Measurements from ENCODE around the gene SEPTIN6.
"Not testable (repeated sequence)": the region's sequence is repeated elsewhere in the genome, so short reads cannot be mapped to it uniquely, and the experiment has no call there.

SEPTIN6 gene

DNA sequence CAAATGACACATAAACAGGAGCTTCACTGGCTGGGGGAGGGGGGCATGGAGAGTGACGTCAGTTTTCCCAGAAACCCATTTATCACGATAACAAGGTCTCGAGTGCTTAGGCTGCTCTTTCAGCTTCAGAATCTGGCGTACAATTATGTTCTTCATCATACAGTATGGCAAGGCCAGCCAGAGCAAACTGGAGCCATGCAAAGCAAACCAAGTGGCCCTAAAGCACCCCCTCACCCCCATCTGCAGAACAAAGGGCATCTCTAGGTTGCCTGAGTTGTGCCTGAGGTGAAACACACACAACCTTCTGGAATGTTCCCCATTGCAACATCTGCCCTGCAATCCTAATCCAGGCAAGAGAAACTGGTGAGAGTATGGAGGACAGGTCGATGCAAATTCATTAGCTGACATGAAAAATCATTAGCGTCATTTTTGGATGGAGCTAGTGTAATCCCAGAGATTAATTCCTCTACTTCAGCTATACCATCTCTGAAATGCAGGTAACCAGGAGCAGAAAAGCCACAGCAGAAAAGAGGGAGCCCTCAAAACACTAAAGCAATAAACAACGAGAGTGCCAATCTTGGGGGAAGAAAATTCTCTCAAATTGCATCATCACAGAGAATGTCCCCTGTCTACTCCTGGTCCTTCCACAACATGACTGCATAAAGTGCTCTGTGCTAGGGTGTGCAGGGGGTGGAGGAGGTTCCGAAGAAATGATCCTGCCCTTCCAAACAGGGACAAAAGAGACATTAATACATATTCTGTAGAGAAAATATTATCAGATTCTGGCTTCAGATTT lies 1.8 kb downstream of the SEPTIN6 start:
- DNase-seq: peak; percentile 77

DNA sequence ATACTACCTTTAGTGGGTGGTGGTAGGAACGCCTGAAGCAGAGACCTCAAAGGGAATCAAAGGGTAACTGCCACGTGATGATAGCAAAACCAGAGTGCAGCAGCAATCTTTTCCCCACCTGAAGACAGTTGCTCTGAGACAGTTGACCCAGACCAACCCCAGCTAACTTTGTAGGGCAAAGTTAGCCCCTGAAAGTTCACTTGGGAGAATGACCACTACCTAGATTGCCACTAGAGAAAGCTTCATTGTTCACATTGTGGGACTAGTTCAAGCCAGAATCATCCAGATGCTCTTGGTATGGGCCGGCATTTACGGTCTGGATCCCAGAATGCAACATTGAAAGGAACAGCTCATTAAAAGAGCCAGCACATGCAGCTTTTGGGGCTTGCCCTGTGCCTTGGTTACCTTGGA lies 4.1 kb downstream of the SEPTIN6 start:
- DNase-seq: no peak

DNA sequence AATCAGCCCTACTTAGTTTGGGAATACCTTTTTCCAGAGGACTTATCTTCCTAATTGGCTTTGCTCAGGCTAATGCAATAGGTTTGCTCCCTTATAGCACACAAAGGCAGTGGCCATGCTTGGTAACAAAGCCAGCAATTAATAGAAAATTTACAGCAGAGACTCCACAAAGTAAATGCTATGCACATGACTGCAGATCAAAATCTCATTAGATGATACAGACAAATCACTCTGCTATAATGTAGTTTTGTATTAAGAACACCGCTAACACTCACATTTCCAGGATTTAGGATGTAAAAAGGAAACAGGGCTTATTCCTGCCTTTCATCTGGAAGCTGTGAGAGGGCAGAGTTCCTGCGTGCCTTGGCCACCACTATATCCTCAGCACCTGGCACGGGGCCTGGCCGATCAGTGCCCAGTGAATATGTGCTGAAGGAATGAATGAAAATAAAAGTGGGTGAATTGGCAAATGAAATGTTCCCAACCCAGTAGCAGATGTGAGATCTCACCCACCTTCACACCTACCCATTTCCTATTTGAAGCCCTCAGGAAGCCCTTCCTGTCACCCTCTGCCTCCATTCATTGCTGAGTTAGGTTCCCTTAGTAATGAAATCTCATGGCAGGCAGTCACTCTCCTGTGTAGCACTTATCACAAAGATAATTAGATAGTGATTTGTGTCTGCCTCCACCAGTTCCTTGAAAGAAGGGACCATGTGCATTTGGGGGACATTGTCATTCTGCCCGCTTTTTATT lies 5.1 kb downstream of the SEPTIN6 start:
- no peak for DNase-seq

DNA sequence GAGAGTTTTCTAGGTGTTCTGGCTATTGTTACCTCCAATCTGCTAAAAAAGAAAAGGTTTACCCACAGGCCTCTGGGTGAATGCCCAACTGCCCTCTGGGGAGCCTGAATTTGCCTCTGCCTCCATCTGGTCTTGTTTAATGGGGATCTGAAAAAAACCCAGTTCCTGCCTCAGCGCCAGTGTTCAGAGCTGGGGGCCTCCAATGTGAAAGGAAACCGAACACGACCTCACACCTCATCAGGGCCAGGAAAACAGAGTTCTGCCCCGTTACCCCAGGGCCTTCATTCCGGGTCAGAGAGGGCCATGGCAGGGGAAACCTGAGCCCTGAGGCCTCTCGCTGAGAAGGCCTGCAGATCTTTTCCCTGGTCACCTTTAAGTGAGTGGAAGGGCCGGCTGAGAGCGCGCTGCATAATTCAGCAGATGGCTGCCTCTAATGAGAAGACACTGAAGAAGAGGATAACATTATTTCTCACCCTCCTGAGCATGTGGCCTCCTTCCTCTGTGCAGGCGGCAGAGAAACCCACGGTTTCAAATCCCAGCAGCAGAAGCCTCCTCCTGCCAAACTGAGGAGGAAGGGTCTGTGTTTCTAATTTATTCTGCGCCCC lies 6.8 kb downstream of the SEPTIN6 start:
- DNase-seq: peak; percentile 60

DNA sequence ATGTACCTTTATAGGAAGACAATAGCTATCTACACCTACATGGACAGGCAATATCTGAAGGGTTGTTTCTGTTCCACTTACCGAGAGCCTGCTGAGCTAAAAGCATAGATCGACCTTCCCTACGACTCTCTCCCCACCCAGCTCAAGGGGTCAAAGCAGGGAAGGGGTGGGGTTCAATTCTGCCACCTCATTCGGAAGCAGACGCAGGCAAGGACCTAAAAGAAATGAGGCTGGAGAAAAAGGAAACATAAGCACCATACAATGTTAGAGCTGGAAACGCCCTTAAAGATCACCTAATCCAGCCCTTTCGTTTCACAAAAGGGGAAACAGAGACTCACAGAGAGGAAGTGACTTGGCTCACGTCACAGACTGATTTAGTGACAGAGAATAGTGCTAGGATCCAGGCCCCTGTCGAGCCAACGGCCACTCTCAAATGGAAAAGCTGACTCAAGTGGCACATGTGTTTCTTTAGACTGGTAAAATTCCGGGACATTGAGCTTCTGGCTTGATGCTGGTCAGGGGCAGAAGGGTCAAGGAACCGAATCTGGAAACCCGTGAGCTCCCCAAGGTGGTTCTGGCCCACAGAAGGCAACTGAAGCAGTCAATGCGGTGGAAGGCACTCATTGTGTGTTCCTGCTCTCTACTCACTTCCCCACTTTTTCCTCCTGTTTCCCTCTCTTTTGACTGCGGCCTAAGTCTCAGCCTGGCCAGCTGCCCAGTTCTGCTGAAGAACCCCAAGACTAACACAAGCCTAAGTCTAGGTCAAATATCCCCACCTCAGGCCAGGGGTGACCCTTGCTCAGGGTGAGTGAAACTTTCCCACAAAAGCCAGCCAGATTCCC lies 7.5 kb downstream of the SEPTIN6 start:
- no peak for DNase-seq

DNA sequence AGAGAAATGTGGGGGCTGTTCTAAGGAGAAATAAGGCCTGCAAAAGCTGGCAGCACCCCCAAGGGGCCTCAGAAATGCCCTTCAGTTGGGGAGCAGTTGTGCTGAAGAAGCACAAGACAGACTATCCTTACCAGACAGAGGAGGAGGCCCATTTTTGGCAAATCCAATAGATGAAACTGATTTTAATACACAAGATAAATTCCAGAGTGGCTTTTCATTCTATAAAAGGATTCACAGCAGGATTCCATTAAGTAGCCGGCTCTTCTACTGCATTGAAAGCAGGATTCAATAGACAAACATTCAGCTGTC lies 8.1 kb downstream of the SEPTIN6 start:
- DNase-seq: no peak

DNA sequence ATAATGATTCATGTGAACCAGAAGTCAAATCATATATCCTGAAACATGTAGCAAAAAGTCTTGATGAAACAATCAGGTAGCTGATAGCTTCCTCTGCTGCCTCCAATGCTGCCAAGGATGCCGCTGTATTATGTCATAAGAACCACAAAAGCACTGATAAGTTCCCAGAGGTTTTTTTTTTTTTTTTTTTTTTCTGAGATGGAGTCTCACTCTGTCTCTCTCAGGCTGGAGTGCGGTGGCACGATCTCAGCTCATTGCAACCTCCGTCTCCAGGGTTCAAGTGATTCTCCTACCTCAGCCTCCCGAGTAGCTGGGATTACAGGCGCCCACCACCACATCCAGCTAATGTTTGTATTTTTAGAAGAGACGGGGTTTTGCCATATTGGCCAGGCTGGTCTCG lies 8.7 kb downstream of the SEPTIN6 start:
- DNase-seq: not testable (repeated sequence)

DNA sequence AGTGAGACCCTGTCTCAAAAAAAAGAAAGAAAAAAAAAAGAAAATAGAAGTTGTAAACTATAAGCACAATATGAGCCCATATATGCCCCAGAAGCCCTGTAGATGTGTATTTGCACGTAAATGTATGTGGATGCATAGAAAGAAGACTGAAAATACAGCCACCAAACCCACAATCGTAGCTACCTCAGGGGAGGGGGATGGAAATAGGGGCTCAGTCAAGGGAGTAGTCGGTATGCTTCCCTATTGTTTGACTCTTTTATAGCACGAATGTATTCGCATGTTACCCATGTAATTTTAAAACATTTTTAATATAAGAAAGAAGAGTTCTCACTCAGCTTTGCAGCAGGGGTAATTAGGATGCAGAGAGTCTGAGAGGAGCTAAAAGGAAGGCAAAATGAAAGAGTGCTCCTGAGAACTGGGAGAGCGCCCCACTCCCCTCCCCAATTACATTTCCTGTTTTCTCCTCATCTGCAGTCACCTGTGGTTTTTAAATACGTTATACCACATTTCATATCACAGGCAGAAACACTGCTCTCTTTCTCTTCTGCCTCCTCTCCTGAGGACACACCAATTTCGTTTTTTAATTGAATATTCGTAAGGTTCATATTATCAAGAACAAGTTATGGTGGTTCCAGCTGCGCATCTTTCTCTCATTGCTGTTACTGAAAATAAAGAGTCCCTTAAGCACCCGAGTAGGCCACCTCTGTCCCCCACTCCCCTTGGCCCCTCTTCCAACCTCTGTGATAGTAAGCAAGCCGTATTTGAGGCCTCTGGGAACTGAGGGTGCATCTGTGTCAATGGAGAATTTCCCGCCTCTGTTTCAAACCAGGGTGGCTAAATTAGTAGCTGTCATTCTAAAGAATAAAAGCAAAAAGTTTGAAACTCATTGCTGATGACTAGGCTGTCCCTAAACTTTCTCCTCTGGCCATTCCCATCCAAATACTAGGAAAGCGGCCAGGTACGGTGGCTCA lies 10.7 kb downstream of the SEPTIN6 start:
- no peak for DNase-seq

DNA sequence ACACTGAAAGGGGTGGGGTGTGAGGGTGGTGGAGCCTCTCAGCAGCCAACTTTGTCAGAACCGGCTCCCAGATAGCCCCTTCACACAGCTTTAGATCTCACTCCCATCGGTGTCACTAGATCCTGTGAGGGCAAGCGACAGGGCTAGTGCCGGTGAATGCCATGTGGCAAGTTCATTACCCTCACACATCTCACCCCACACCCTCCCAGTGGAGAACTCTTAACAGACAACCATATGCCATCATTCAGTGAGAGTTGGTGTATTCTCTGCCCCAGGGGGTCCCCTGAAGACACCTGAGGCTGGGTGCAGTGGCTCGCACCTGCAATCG lies 15.3 kb downstream of the SEPTIN6 start:
- no peak for DNase-seq

DNA sequence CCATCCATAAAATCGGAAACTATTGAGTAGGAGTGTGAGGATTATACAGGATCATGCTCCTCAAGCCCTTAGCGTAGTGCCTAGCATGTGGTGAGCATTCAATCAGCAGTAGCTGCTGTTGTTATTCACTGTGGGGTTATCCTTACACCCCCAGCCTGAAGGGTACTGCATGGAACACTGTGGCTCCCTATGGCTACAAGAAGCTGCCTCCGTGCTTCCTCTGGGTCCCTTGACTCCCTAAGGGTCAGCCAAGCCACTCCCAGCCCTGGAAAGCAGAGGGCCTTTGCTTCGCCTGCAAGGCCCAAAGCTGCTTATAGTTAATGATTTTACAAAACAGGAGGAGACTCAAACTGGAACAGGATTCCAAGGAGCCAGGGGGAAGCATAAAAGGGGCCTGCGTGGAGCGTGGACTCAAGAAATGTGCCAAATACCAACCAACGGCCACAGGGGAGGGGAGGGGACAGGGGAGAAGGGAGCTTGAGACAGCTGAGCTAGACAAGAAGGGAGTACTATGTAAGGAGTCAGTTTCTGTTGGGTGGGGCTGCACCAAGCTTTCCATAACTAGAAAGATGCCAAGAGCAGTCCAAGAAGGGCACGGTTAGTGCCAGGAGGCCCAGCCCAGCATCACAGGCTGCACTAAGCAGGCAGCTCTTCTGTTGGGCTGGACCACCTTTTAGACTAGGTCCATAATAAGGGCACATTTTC lies 15.9 kb downstream of the SEPTIN6 start:
- no peak for DNase-seq

DNA sequence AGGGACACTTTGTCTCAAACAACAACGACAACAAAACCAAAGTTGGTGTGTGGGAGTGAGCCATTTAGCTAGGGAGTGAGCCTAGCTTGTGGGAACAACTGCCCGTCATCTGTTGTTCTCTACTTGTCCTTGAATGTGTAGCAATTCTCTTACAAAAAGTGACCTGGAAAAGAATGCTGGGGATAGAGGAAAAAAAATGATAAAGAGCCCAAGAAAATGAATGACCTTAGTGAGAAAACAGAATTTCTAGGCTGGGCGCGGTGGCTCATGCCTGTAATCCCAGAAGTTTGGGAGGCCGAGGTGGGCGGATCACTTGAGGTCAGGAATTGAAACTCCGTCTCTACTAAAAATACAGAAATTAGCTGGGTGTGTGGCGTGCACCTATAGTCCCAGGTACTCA lies 19.6 kb downstream of the SEPTIN6 start:
- no peak for DNase-seq

DNA sequence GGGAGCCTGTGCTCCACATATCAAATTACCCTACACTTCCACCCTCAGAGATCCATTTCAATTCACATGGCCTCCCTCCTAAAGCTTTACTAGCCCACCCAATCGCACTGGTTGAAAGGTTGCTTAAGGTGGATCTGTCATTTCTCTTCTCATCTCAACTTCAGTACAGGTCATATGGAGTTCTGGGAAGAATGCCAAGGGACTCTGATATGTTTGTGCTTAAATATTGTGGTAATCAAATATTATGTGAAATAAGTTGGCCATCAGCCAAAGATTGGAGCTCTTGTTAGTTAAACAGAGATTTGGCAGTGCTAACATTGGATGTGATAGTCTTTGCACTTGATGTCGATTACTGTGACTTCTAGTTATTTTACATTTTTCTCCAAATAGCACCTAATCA lies 20.5 kb downstream of the SEPTIN6 start:
- DNase-seq: no peak

DNA sequence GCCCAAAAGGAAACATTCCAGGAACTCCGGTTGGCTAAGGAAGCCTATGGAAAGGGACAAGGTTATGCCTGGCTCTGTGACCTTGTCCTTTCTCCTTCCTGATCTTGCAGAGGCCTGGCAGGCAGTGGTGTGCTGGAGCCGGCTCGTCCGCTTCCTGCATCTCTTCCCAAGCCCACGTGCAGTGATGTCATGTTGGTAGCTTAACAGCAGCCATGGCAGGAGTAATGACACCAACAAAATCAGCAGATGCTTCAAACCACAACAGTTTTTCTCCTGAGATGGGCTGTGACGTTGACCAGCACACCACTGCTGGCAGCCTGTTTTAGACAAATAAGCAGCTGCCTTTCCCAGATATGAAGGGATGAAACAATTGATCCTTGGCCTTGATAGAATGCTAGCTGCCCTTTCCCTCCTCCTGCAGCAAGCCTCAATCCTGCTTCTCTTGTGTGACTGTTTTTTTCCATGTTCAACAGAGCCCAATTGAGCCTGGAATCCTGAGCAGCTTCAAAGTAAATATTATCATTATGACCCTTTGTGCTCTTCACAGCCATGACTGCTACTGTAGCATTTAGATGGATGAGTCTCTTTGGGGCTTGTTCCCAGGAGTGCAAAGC lies 23.4 kb downstream of the SEPTIN6 start:
- DNase-seq: no peak

DNA sequence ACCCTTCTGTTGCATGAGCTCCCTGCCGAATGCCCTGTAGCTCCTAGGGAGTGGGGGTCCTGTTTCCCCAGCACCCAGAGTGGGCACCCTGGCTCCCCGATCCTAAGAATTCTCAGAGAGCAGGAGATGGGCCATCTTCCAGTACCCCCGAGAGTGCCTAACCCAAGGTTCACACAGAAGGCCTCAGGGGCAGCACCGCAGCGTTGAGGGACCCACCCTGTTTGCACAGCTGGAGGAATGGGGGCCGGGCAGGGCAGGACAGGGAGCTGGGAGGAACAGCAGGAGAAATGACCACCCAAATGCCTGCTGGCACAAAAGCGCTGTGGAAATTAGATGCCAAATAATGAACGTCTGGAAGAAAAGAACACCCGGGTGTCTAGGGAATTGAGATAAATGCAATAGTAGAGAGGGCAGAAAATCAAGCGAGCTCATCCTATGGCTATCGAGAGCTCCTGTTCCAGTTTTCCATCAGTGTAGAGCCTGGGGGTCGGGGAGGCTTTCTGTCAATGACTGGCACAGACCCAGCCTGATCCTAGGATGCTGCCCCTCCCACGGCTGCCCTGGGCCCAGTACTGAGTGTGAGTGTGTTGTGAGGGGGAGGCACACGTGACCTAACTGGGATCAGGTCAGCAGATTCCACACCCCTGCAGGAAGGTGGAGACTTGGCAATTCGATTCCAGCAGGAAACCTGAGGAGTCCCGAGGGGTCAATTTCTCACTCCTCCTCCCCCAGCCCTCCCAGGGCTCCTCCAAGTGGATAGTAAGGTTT lies 25.7 kb downstream of the SEPTIN6 start:
- peak; percentile 4 for DNase-seq

DNA sequence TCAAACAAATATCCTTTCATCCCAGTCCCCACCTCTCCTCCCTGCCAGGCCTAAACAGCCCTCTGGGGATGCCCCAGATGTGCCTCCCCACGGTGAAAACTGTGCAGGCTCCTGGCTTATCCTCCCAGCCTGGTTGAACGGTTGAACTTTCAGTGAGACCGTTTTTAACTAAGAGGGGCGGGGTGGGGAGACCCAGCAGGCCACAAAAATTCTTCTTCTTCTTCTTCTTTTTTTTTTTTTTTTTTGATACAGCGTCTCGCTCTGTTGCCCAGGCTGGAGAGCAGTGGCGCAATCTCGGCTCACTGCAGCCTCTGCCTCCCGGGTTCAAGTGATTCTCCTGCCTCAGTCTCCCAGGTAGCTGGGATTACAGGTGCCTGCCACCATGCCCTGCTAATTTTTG lies 28.1 kb downstream of the SEPTIN6 start:
- DNase-seq: not testable (repeated sequence)

DNA sequence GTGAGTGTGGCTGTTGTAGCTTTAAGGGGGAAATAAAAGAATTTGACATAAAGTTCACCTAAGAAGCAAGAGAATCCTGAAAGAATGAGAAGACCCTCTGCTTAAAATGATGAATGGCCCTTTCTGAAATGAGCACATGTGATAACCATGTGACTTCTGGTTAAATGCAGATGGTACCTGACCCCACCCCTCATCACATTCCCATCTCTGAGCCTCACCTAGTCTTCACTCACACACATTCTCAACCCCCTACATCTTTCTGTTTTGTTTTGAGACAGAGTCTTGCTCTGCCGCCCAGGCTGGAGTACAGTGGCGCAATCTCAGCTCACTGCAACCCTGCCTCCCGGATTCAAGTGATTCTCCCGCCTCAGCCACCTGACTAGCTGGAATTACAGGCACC lies 31.5 kb downstream of the SEPTIN6 start:
- DNase-seq: no peak

DNA sequence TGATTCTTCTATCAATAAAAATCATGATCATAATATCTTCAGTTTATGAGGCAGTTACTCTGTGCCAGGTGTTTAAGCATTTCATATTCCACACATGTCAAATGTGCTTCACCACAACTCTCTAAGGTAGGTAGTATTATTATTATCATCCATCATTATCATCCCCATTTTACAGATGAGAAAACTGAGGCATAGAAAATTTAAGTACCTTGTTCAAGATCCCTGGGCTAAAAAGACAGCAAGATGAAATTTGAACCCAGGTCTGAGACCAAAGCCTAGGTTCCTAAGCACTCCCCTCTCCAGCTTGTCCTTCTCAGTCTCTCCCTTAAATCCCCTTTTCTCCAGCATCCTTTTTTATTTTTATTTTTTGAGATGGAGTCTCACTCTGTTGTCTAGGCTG lies 33.4 kb downstream of the SEPTIN6 start:
- no peak for DNase-seq

DNA sequence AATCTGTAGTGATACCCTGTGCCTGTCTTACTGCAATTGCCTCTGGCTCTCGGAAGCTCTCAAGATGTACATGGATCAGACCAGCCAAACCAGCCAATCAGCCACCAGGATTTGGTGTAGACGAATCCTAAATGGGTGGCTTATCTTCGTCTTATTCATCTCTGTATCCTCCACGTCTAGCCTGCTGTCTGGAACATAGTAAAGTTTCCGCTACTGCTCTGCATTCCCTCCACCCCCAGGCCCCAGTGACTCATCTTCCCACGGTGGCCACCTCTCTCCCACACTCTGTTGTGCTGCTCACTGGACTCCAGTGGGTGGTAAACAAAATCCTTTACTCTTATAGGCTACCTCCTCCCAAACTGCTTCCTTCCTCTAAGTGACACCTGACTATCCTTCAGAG lies 37.8 kb downstream of the SEPTIN6 start:
- peak; percentile 58 for DNase-seq

DNA sequence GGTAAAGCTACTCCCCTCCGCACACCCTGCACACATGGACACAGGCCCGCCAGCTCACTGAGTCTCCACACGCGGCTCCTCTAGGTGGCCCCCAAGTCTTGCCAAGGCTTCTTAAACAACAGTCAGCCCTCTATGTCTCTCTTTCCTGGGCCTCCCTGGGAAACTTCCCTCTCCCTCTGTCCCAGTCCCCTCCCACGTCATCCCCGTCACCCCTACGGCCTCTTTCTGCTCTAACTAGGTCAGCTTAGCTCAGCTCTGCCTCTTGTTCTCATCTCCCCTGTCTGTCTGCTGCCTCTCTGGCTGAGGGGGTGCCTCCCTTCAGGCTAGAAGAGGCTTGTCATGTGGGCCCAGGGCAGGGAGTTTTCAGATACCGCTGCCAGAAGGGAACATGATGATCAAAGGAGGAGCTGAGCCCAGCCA lies 38.8 kb downstream of the SEPTIN6 start:
- DNase-seq: peak; percentile 34

DNA sequence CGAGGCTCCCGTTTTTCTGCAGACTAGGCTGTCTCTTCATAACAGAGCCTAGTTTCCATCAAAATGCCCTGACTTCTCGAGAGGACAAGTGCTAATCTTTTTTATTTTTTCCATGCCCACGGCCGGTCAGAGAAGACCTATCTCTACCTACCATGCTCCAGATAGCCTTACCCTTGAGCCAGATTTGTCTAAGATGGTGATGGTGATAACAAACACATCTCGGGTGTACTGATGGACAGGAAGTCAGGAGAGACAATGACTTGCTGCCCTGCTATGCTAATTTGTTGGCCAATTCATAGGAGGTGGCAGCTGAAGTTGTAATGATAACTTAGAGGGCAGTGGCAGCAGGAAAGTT lies 44.6 kb downstream of the SEPTIN6 start:
- DNase-seq: no peak

All from fibroblast of skin of right quadriceps (primary cell).